ENCODE data around the gene ABCC8. TPM values are rescaled to one million over a fixed set of nuclear protein-coding genes. Genes with fewer than 3 reads are reported as not detected.

Gene ABCC8
- total and polyA plus RNA-seq, 2 experiments from 2014 or later, result 2.0 to 3.4 TPM

GRCh38 chr11:17379383-17380180 lies 97.1 kb downstream of the ABCC8 start:
- Mint-ChIP-seq H3K27ac (no peak overlapping the region), H3K27me3 (ENCODE audit: insufficient read depth, low read depth, poor library complexity) (peaks cover 10% of the 10 kb centered on the region), H3K4me1 (peaks cover 3% of the 10 kb centered on the region; the same call in 1 of the 3 replicates), H3K36me3 (ENCODE audit: low read depth) (peaks cover 18% of the 10 kb centered on the region), H3K4me3 (no peak overlapping the region), H3K9me3 (peaks cover 33% of the 10 kb centered on the region)
- H3K4me3 ChIP-seq, result no peak overlapping the region
- H3K79me2 ChIP-seq (replicated peaks; ENCODE audit: insufficient read depth), result no peaks in the 10 kb centered on the region
- H3K4me1 ChIP-seq (ENCODE audit: insufficient read depth), result no peaks in the 10 kb centered on the region
- H3K4me2 ChIP-seq, result no peak overlapping the region
- ATAC-seq (no peak), DNase-seq (ENCODE audit: low spot score) (no peak)
- no peaks in the 10 kb centered on the region for H3K9me2 ChIP-seq (ENCODE audit: insufficient read depth)
- no peaks in the 10 kb centered on the region for H3F3A ChIP-seq (replicated peaks; ENCODE audit: low read depth)
- H4K20me1 ChIP-seq (replicated peaks; ENCODE audit: insufficient read depth), result no peaks in the 10 kb centered on the region
- H2AFZ ChIP-seq, result no peak overlapping the region
- TF ChIP-seq, protein P1, sequence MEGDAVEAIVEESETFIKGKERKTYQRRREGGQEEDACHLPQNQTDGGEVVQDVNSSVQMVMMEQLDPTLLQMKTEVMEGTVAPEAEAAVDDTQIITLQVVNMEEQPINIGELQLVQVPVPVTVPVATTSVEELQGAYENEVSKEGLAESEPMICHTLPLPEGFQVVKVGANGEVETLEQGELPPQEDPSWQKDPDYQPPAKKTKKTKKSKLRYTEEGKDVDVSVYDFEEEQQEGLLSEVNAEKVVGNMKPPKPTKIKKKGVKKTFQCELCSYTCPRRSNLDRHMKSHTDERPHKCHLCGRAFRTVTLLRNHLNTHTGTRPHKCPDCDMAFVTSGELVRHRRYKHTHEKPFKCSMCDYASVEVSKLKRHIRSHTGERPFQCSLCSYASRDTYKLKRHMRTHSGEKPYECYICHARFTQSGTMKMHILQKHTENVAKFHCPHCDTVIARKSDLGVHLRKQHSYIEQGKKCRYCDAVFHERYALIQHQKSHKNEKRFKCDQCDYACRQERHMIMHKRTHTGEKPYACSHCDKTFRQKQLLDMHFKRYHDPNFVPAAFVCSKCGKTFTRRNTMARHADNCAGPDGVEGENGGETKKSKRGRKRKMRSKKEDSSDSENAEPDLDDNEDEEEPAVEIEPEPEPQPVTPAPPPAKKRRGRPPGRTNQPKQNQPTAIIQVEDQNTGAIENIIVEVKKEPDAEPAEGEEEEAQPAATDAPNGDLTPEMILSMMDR (conservative IDR thresholded peaks at IDR 0.05; ENCODE audit: low read depth in 2 of 2), result no peak
- TF ChIP-seq EZH2 (IDR thresholded peaks at IDR 0.05; ENCODE audit: low read depth, unreplicated experiment) (no peak), EZH2phosphoT487 (IDR thresholded peaks at IDR 0.05; ENCODE audit: unreplicated experiment) (no peak), POLR2AphosphoS5 (IDR thresholded peaks at IDR 0.05; ENCODE audit: low read depth) (no peak), STAT1 (IDR thresholded peaks at IDR 0.05; ENCODE audit: unreplicated experiment) (no peak), ZNF114 (CRISPR knock-in tag; IDR thresholded peaks at IDR 0.05) (no peak), NANOG (IDR thresholded peaks at IDR 0.05; ENCODE audit: borderline replicate concordance) (no peak), ZNF331 (CRISPR knock-in tag; IDR thresholded peaks at IDR 0.05; ENCODE audit: low read depth) (no peak), JUNB (IDR thresholded peaks at IDR 0.05; ENCODE audit: unreplicated experiment) (no peak), CREB1 (CRISPR knock-in tag; IDR thresholded peaks at IDR 0.05; ENCODE audit: low read depth) (no peak)
- TF ChIP-seq, protein P2, sequence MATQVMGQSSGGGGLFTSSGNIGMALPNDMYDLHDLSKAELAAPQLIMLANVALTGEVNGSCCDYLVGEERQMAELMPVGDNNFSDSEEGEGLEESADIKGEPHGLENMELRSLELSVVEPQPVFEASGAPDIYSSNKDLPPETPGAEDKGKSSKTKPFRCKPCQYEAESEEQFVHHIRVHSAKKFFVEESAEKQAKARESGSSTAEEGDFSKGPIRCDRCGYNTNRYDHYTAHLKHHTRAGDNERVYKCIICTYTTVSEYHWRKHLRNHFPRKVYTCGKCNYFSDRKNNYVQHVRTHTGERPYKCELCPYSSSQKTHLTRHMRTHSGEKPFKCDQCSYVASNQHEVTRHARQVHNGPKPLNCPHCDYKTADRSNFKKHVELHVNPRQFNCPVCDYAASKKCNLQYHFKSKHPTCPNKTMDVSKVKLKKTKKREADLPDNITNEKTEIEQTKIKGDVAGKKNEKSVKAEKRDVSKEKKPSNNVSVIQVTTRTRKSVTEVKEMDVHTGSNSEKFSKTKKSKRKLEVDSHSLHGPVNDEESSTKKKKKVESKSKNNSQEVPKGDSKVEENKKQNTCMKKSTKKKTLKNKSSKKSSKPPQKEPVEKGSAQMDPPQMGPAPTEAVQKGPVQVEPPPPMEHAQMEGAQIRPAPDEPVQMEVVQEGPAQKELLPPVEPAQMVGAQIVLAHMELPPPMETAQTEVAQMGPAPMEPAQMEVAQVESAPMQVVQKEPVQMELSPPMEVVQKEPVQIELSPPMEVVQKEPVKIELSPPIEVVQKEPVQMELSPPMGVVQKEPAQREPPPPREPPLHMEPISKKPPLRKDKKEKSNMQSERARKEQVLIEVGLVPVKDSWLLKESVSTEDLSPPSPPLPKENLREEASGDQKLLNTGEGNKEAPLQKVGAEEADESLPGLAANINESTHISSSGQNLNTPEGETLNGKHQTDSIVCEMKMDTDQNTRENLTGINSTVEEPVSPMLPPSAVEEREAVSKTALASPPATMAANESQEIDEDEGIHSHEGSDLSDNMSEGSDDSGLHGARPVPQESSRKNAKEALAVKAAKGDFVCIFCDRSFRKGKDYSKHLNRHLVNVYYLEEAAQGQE (IDR thresholded peaks at IDR 0.05; ENCODE audit: unreplicated experiment), result no peak
- TF ChIP-seq, protein P3, sequence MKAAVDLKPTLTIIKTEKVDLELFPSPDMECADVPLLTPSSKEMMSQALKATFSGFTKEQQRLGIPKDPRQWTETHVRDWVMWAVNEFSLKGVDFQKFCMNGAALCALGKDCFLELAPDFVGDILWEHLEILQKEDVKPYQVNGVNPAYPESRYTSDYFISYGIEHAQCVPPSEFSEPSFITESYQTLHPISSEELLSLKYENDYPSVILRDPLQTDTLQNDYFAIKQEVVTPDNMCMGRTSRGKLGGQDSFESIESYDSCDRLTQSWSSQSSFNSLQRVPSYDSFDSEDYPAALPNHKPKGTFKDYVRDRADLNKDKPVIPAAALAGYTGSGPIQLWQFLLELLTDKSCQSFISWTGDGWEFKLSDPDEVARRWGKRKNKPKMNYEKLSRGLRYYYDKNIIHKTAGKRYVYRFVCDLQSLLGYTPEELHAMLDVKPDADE (IDR thresholded peaks at IDR 0.05), result no peak
- TF ChIP-seq, protein P4, sequence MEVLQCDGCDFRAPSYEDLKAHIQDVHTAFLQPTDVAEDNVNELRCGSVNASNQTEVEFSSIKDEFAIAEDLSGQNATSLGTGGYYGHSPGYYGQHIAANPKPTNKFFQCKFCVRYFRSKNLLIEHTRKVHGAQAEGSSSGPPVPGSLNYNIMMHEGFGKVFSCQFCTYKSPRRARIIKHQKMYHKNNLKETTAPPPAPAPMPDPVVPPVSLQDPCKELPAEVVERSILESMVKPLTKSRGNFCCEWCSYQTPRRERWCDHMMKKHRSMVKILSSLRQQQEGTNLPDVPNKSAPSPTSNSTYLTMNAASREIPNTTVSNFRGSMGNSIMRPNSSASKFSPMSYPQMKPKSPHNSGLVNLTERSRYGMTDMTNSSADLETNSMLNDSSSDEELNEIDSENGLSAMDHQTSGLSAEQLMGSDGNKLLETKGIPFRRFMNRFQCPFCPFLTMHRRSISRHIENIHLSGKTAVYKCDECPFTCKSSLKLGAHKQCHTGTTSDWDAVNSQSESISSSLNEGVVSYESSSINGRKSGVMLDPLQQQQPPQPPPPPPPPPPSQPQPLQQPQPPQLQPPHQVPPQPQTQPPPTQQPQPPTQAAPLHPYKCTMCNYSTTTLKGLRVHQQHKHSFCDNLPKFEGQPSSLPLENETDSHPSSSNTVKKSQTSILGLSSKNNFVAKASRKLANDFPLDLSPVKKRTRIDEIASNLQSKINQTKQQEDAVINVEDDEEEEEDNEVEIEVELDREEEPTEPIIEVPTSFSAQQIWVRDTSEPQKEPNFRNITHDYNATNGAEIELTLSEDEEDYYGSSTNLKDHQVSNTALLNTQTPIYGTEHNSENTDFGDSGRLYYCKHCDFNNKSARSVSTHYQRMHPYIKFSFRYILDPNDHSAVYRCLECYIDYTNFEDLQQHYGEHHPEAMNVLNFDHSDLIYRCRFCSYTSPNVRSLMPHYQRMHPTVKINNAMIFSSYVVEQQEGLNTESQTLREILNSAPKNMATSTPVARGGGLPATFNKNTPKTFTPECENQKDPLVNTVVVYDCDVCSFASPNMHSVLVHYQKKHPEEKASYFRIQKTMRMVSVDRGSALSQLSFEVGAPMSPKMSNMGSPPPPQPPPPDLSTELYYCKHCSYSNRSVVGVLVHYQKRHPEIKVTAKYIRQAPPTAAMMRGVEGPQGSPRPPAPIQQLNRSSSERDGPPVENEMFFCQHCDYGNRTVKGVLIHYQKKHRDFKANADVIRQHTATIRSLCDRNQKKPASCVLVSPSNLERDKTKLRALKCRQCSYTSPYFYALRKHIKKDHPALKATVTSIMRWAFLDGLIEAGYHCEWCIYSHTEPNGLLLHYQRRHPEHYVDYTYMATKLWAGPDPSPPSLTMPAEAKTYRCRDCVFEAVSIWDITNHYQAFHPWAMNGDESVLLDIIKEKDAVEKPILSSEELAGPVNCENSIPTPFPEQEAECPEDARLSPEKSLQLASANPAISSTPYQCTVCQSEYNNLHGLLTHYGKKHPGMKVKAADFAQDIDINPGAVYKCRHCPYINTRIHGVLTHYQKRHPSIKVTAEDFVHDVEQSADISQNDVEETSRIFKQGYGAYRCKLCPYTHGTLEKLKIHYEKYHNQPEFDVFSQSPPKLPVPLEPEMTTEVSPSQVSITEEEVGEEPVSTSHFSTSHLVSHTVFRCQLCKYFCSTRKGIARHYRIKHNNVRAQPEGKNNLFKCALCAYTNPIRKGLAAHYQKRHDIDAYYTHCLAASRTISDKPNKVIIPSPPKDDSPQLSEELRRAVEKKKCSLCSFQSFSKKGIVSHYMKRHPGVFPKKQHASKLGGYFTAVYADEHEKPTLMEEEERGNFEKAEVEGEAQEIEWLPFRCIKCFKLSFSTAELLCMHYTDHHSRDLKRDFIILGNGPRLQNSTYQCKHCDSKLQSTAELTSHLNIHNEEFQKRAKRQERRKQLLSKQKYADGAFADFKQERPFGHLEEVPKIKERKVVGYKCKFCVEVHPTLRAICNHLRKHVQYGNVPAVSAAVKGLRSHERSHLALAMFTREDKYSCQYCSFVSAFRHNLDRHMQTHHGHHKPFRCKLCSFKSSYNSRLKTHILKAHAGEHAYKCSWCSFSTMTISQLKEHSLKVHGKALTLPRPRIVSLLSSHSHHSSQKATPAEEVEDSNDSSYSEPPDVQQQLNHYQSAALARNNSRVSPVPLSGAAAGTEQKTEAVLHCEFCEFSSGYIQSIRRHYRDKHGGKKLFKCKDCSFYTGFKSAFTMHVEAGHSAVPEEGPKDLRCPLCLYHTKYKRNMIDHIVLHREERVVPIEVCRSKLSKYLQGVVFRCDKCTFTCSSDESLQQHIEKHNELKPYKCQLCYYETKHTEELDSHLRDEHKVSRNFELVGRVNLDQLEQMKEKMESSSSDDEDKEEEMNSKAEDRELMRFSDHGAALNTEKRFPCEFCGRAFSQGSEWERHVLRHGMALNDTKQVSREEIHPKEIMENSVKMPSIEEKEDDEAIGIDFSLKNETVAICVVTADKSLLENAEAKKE (CRISPR knock-in tag; IDR thresholded peaks at IDR 0.05), result no peak
- no peaks in the 10 kb centered on the region for H3K27me3 ChIP-seq (ENCODE audit: insufficient read depth)
- no peak overlapping the region for H3K27ac ChIP-seq (ENCODE audit: low read depth)
- H3K36me3 ChIP-seq (ENCODE audit: insufficient read depth), result peaks cover 5% of the 10 kb centered on the region; the same call in 1 of the 2 replicates
